ENCODE results near the gene OR6Q1. TPM values are rescaled to one million over a fixed set of nuclear protein-coding genes. Genes with fewer than 3 reads are reported as not detected.

OR6Q1 gene
- polyA plus RNA-seq, 1 of the 3 experiments (the other 2 are of a cell fraction): not detected

DNA sequence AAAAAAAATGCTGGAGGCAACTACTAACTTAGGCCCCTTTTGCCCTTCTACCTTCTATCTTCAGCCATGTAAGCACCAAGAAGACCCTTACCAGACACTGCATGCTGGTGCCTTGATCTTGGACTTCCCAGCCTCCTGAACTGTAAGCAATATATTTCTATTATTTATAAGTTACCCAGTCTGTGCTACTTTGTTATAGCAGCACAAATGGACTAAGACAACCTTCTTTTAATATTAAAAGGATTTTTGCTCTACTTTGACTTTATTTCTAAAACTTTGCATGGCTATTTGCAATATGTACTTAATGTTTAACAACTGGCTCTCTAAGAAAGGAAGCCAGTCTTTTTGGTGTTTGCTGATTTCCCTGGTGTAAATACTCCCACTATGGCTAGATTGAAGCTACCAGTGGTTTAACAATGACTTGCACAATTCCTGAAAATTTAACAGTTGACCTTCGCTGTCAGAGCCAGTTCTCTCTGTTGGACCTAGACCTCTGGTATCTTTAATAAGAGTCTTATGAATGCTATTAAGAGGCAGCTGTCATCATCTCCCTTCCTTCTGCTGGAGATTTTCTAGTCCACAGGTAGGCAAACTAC is 25.2 kb downstream of the OR6Q1 start:
- H4K20me1 ChIP-seq (ENCODE audit: insufficient read depth): no peaks in the 10 kb centered on the region
- WGBS (ENCODE audit: low lambda C conversion rate): 22% methylated on average over 1 of the region's 1 CpG
- peaks cover 0 to 6% of the 10 kb centered on the region in 2 experiments; a peak in 3 of 4 replicates for H3K4me1 ChIP-seq (ENCODE audit: control insufficient read depth in 1 of 2, insufficient read depth in 2 of 2, low read depth in 1 of 2, low read length in 1 of 2)
- H3K27me3 ChIP-seq (ENCODE audit: insufficient read depth): no peaks in the 10 kb centered on the region
- no peak overlapping the region for H3K27ac ChIP-seq (ENCODE audit: low read depth in 2 of 2, low read length in 1 of 2)
- no peaks in the 10 kb centered on the region for H3K9me3 ChIP-seq
- peaks cover 14% of the 10 kb centered on the region for H3F3A ChIP-seq (replicated peaks; ENCODE audit: insufficient read depth)
- no peak overlapping the region for H3K4me3 ChIP-seq (ENCODE audit: low read depth in 2 of 2, low read length in 1 of 2)
- TF ChIP-seq, protein P1, sequence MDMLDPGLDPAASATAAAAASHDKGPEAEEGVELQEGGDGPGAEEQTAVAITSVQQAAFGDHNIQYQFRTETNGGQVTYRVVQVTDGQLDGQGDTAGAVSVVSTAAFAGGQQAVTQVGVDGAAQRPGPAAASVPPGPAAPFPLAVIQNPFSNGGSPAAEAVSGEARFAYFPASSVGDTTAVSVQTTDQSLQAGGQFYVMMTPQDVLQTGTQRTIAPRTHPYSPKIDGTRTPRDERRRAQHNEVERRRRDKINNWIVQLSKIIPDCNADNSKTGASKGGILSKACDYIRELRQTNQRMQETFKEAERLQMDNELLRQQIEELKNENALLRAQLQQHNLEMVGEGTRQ (IDR thresholded peaks at IDR 0.05; ENCODE audit: borderline replicate concordance, low read depth, low read length): no peak
- TF ChIP-seq MEF2A (IDR thresholded peaks at IDR 0.05; ENCODE audit: borderline replicate concordance, low read depth) (no peak), RFX5 (IDR thresholded peaks at IDR 0.05; ENCODE audit: low read length) (no peak)
- no peaks in the 10 kb centered on the region for H3K79me2 ChIP-seq (ENCODE audit: insufficient read depth)
- DNase-seq: no peak
- H3K36me3 ChIP-seq (replicated peaks in 1 of 2; ENCODE audit: control insufficient read depth in 1 of 2, insufficient read depth in 2 of 2, low read length in 1 of 2): no peaks in the 10 kb centered on the region
- no peak overlapping the region for H3K4me2 ChIP-seq
- no peaks in the 10 kb centered on the region for H3K9me2 ChIP-seq
- ChIA-PET POLR2A (no interaction called here), CTCF (no interaction called here)
- no peak overlapping the region for H3K9ac ChIP-seq
- no peak overlapping the region for H2AFZ ChIP-seq (ENCODE audit: low read depth)

DNA sequence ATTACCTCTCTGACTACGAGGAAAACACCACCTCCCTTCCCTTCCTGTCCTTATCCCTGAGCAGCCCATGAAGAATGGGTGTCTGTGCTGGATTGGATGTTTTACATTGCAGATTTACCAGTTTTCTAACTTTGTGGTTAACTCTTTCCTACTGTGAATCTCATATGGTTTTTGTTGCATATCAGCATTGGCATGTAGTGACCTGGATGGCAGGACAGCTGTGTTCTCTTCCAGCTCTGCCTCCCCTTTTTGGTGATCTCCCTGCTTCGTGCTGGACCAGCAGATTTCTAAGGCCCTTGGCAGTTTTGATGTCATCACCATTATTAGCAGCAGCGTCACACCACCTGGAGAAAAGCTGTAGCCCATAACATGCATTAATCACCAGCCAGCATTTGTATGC is 26.7 kb downstream of the OR6Q1 start:
- TF ChIP-seq SMC3 (IDR thresholded peaks at IDR 0.05; ENCODE audit: low read depth, low read length) (no peak), CHD2 (IDR thresholded peaks at IDR 0.05; ENCODE audit: low read length, partially characterized antibody) (no peak), TCF12 (IDR thresholded peaks at IDR 0.05) (no peak), GATA2 (CRISPR knock-in tag; IDR thresholded peaks at IDR 0.05) (no peak), EP300 (IDR thresholded peaks at IDR 0.05; ENCODE audit: borderline replicate concordance in 1 of 2, low read depth in 1 of 2, low read length in 1 of 2) (no peak), YY1 (IDR thresholded peaks at IDR 0.05; ENCODE audit: low read depth) (no peak), RCOR1 (IDR thresholded peaks at IDR 0.05; ENCODE audit: low read length) (no peak), MXI1 (IDR thresholded peaks at IDR 0.05; ENCODE audit: low read depth, low read length) (no peak), FOXJ3 (CRISPR knock-in tag; IDR thresholded peaks at IDR 0.05) (no peak), RAD21 (IDR thresholded peaks at IDR 0.05; ENCODE audit: low read length) (no peak), RXRA (IDR thresholded peaks at IDR 0.05; ENCODE audit: borderline replicate concordance, low read depth) (no peak)
- TF ChIP-seq, protein P2, sequence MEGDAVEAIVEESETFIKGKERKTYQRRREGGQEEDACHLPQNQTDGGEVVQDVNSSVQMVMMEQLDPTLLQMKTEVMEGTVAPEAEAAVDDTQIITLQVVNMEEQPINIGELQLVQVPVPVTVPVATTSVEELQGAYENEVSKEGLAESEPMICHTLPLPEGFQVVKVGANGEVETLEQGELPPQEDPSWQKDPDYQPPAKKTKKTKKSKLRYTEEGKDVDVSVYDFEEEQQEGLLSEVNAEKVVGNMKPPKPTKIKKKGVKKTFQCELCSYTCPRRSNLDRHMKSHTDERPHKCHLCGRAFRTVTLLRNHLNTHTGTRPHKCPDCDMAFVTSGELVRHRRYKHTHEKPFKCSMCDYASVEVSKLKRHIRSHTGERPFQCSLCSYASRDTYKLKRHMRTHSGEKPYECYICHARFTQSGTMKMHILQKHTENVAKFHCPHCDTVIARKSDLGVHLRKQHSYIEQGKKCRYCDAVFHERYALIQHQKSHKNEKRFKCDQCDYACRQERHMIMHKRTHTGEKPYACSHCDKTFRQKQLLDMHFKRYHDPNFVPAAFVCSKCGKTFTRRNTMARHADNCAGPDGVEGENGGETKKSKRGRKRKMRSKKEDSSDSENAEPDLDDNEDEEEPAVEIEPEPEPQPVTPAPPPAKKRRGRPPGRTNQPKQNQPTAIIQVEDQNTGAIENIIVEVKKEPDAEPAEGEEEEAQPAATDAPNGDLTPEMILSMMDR (IDR thresholded peaks at IDR 0.05): no peak
- TF ChIP-seq, protein P3, sequence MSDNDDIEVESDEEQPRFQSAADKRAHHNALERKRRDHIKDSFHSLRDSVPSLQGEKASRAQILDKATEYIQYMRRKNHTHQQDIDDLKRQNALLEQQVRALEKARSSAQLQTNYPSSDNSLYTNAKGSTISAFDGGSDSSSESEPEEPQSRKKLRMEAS (IDR thresholded peaks at IDR 0.05; ENCODE audit: low read depth): no peak
- peaks cover 14% of the 10 kb centered on the region for H3F3A ChIP-seq (replicated peaks; ENCODE audit: insufficient read depth)
- H3K4me3 ChIP-seq (ENCODE audit: low read depth in 2 of 2, low read length in 1 of 2): no peak overlapping the region
- no peak overlapping the region for H3K9ac ChIP-seq
- H3K4me2 ChIP-seq: no peak overlapping the region
- H3K9me3 ChIP-seq: no peaks in the 10 kb centered on the region
- DNase-seq: no peak
- CTCF ChIA-PET: no interaction called here
- peaks cover 0 to 17% of the 10 kb centered on the region in 2 experiments; a peak in 3 of 4 replicates for H3K4me1 ChIP-seq (ENCODE audit: control insufficient read depth in 1 of 2, insufficient read depth in 2 of 2, low read depth in 1 of 2, low read length in 1 of 2)
- no peaks in the 10 kb centered on the region for H3K9me2 ChIP-seq
- H4K20me1 ChIP-seq (ENCODE audit: insufficient read depth): no peaks in the 10 kb centered on the region
- H2AFZ ChIP-seq (ENCODE audit: low read depth): no peak overlapping the region
- no peaks in the 10 kb centered on the region for H3K79me2 ChIP-seq (ENCODE audit: insufficient read depth)
- POLR2A ChIA-PET: no interaction called here
- H3K36me3 ChIP-seq (replicated peaks in 1 of 2; ENCODE audit: control insufficient read depth in 1 of 2, insufficient read depth in 2 of 2, low read length in 1 of 2): no peaks in the 10 kb centered on the region
- no peaks in the 10 kb centered on the region for H3K27me3 ChIP-seq (ENCODE audit: insufficient read depth)
- 40% methylated on average over 3 of the region's 3 CpGs for WGBS (ENCODE audit: low lambda C conversion rate)
- no peak overlapping the region for H3K27ac ChIP-seq (ENCODE audit: low read depth in 2 of 2, low read length in 1 of 2)
